ENCODE data around the gene ASAP3. TPM values are rescaled to one million over a fixed set of nuclear protein-coding genes. Genes with fewer than 3 reads are reported as not detected.

Gene ASAP3
- total and polyA plus RNA-seq, 9 of the 15 experiments (the other 6 are each of a cell fraction or from before 2014, with no cell fraction given) = 1.7 to 31.2 (median 17.4) TPM

- TF ChIP-seq ZNF311 (CRISPR knock-in tag; IDR thresholded peaks at IDR 0.05) (no peak), ZFX (CRISPR knock-in tag; IDR thresholded peaks at IDR 0.05) (0 out of 2 replicates have a peak, but pooled peaks have one; percentile 15)
- Histone ChIP-seq H3K27ac (ENCODE audit: extremely low read depth, low read depth, low read length) (peak overlapping the region; percentile 60; the same call in 1 of the 3 replicates), H3K9me1 (ENCODE audit: control insufficient read depth, insufficient read depth, low read length) (no peaks in the 10 kb centered on the region), H3K36me3 (ENCODE audit: control insufficient read depth, insufficient read depth, low read length) (no peaks in the 10 kb centered on the region), H2AFZ (ENCODE audit: low read depth, low read length) (peak overlapping the region; percentile 99; the same call in 1 of the 2 replicates), H3K4me2 (ENCODE audit: insufficient read depth, low read length) (no peak overlapping the region), H3K4me1 (replicated peaks in 1 of 2; ENCODE audit: control insufficient read depth in 2 of 2, insufficient read depth in 2 of 2, low read length in 2 of 2) (peaks cover 16 to 24% of the 10 kb centered on the region in 2 experiments), H3K27me3 (ENCODE audit: control insufficient read depth in 2 of 2, insufficient read depth in 2 of 2, low read length in 2 of 2) (no peaks in the 10 kb centered on the region), H3K79me2 (ENCODE audit: control insufficient read depth, insufficient read depth, low read length) (no peaks in the 10 kb centered on the region), H3K9ac (ENCODE audit: insufficient read depth in 1 of 2, low read depth in 2 of 2, low read length in 2 of 2) (peak overlapping the region in 1 of 2 experiments; percentile 88; a peak in 2 of 4 replicates), H4K20me1 (replicated peaks; ENCODE audit: control insufficient read depth, insufficient read depth, low read length) (no peaks in the 10 kb centered on the region), H3K9me3 (replicated peaks; ENCODE audit: control insufficient read depth, insufficient read depth, low read depth, low read length) (no peaks in the 10 kb centered on the region), H3K4me3 (no peak overlapping the region)
- POLR2A ChIA-PET = interaction anchor here (0.6 to 2.3 kb wide), 3 partner anchors 13 to 20 kb away, joined by 4 to 12 read pairs (median 4); no protein-coding TSS in a partner anchor
- DNase-seq (ENCODE audit: extremely low read depth in 1 of 4, low spot score in 3 of 4) (no peak), ATAC-seq (no peak), FAIRE-seq (no peak)
- CTCF ChIA-PET (ENCODE audit: low intra/inter-chr PET ratio) = no interaction called here
- intact Hi-C loops (cut with micrococcal nuclease) = loop anchor here (10.0 kb wide), 1 partner anchor 111 kb away; the partner anchor contains the start of gene E2F2
- WGBS (ENCODE audit: insufficient coverage, low coverage, missing lambda C conversion rate) = 90% methylated on average over 27 of the region's 46 CpGs
- no TSS peak for BruUV-seq (replicated peaks)
- in situ Hi-C loops (cut with MboI) = no loop called here
Observed at GRCh38 chr1:23423415-23424292, 60.3 kb downstream of the ASAP3 start.

GRCh38 chr1:23422941-23423340 is 61.0 kb downstream of the ASAP3 start:
- WGBS (ENCODE audit: insufficient coverage, low coverage, missing lambda C conversion rate) = 60% methylated on average over 6 of the region's 6 CpGs
- H3K36me3 ChIP-seq (ENCODE audit: control insufficient read depth, insufficient read depth, low read length) = no peaks in the 10 kb centered on the region
- H2AFZ ChIP-seq (ENCODE audit: low read depth, low read length) = peak overlapping the region; percentile 99
- intact Hi-C loops (cut with micrococcal nuclease) = loop anchor here (10.0 kb wide), 1 partner anchor 112 kb away; the partner anchor contains the start of gene E2F2
- peak; percentile 5; the same call in 2 of the 3 replicates for ATAC-seq
- H3K9me3 ChIP-seq (replicated peaks; ENCODE audit: control insufficient read depth, insufficient read depth, low read depth, low read length) = no peaks in the 10 kb centered on the region
- peak overlapping the region; percentile 46 to 88; a peak in 3 of 4 replicates for H3K9ac ChIP-seq (ENCODE audit: insufficient read depth in 1 of 2, low read depth in 2 of 2, low read length in 2 of 2)
- in situ Hi-C loops (cut with MboI) = no loop called here
- POLR2A ChIA-PET = interaction anchor here (0.7 to 2.3 kb wide), 11 partner anchors 14 to 554 kb away, joined by 3 to 12 read pairs (median 3); partner anchors contain the start of gene HNRNPR
- no peaks in the 10 kb centered on the region for H3K27me3 ChIP-seq (ENCODE audit: control insufficient read depth in 2 of 2, insufficient read depth in 2 of 2, low read length in 2 of 2)
- no peak for DNase-seq (ENCODE audit: extremely low read depth in 1 of 4, low spot score in 3 of 4)
- H3K27ac ChIP-seq (ENCODE audit: extremely low read depth, low read depth, low read length) = peak overlapping the region; percentile 60; the same call in 1 of the 3 replicates
- BruUV-seq (replicated peaks) = no TSS peak
- CTCF ChIA-PET (ENCODE audit: low intra/inter-chr PET ratio) = no interaction called here
- H4K20me1 ChIP-seq (replicated peaks; ENCODE audit: control insufficient read depth, insufficient read depth, low read length) = no peaks in the 10 kb centered on the region
- H3K79me2 ChIP-seq (ENCODE audit: control insufficient read depth, insufficient read depth, low read length) = no peaks in the 10 kb centered on the region
- no peaks in the 10 kb centered on the region for H3K9me1 ChIP-seq (ENCODE audit: control insufficient read depth, insufficient read depth, low read length)
- peaks cover 17 to 26% of the 10 kb centered on the region in 2 experiments for H3K4me1 ChIP-seq (replicated peaks in 1 of 2; ENCODE audit: control insufficient read depth in 2 of 2, insufficient read depth in 2 of 2, low read length in 2 of 2)
- H3K4me3 ChIP-seq = no peak overlapping the region
- FAIRE-seq = peak; percentile 15
- peak overlapping the region; percentile 71; the same call in 1 of the 2 replicates for H3K4me2 ChIP-seq (ENCODE audit: insufficient read depth, low read length)
- TF ChIP-seq ZNF408 (CRISPR knock-in tag; IDR thresholded peaks at IDR 0.05; ENCODE audit: low read depth) (no peak), SMAD2 (IDR thresholded peaks at IDR 0.05; ENCODE audit: low read depth, low read length) (no peak), EGR1 (conservative IDR thresholded peaks at IDR 0.05) (no peak)
- TF ChIP-seq, protein P1, sequence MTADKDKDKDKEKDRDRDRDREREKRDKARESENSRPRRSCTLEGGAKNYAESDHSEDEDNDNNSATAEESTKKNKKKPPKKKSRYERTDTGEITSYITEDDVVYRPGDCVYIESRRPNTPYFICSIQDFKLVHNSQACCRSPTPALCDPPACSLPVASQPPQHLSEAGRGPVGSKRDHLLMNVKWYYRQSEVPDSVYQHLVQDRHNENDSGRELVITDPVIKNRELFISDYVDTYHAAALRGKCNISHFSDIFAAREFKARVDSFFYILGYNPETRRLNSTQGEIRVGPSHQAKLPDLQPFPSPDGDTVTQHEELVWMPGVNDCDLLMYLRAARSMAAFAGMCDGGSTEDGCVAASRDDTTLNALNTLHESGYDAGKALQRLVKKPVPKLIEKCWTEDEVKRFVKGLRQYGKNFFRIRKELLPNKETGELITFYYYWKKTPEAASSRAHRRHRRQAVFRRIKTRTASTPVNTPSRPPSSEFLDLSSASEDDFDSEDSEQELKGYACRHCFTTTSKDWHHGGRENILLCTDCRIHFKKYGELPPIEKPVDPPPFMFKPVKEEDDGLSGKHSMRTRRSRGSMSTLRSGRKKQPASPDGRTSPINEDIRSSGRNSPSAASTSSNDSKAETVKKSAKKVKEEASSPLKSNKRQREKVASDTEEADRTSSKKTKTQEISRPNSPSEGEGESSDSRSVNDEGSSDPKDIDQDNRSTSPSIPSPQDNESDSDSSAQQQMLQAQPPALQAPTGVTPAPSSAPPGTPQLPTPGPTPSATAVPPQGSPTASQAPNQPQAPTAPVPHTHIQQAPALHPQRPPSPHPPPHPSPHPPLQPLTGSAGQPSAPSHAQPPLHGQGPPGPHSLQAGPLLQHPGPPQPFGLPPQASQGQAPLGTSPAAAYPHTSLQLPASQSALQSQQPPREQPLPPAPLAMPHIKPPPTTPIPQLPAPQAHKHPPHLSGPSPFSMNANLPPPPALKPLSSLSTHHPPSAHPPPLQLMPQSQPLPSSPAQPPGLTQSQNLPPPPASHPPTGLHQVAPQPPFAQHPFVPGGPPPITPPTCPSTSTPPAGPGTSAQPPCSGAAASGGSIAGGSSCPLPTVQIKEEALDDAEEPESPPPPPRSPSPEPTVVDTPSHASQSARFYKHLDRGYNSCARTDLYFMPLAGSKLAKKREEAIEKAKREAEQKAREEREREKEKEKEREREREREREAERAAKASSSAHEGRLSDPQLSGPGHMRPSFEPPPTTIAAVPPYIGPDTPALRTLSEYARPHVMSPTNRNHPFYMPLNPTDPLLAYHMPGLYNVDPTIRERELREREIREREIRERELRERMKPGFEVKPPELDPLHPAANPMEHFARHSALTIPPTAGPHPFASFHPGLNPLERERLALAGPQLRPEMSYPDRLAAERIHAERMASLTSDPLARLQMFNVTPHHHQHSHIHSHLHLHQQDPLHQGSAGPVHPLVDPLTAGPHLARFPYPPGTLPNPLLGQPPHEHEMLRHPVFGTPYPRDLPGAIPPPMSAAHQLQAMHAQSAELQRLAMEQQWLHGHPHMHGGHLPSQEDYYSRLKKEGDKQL (CRISPR knock-in tag; IDR thresholded peaks at IDR 0.05; ENCODE audit: borderline replicate concordance) = 0 out of 2 replicates have a peak, but pooled peaks have one; percentile 24
